ENCODE measurements around the gene ABCC1. TPM values are rescaled to one million over a fixed set of nuclear protein-coding genes. Genes with fewer than 3 reads are reported as not detected.

Gene ABCC1
- total and polyA plus RNA-seq, 2 of the 8 experiments (the other 6 are each of a cell fraction or from before 2014, with no cell fraction given) = 42.6 to 66.8 TPM

GRCh38 chr16:15925631-15926030, 23.8 kb upstream of the ABCC1 start:
- no peaks in the 10 kb centered on the region for H3K23me2 ChIP-seq (ENCODE audit: low read depth, low read length)
- no peak overlapping the region for H3K4ac ChIP-seq (replicated peaks; ENCODE audit: insufficient read length, low read depth, low read length)
- no peak overlapping the region for H2AK5ac ChIP-seq (ENCODE audit: low read depth, low read length)
- no peak overlapping the region for H4K5ac ChIP-seq (ENCODE audit: insufficient read length, low read depth, low read length)
- H3K56ac ChIP-seq (replicated peaks; ENCODE audit: insufficient read length, low read depth, low read length) = no peak overlapping the region
- WGBS, 2 experiments (ENCODE audit: extremely low coverage in 1 of 2, insufficient coverage in 1 of 2, insufficient read length in 1 of 2, insufficient replicate concordance in 2 of 2, low coverage in 1 of 2, low lambda C conversion rate in 2 of 2, missing lambda C conversion rate in 1 of 2) = 81% methylated on average over 9 of the region's 9 CpGs; no CpG with 5 or more reads in 1 of the 2 experiments
- DNase-seq (ENCODE audit: low read depth in 1 of 2, low spot score in 2 of 2) (no peak), FAIRE-seq (no peak)
- POLR2A ChIA-PET (ENCODE audit: partially characterized antibody) = interaction anchor here (1.0 to 1.6 kb wide), 2 partner anchors 27 to 37 kb away, joined by 3 to 5 read pairs; partner anchors contain the start of gene CEP20
- peak overlapping the region; percentile 96 for H2AFZ ChIP-seq (ENCODE audit: low read length)
- H4K8ac ChIP-seq (ENCODE audit: extremely low read depth, insufficient read depth, low read length) = no peak overlapping the region; the same call in 1 of the 2 replicates
- H2BK12ac ChIP-seq (ENCODE audit: low read depth, low read length) = no peak overlapping the region
- H3K79me1 ChIP-seq (ENCODE audit: low read depth, low read length) = no peaks in the 10 kb centered on the region
- no peaks in the 10 kb centered on the region for H4K20me1 ChIP-seq (replicated peaks in 1 of 2; ENCODE audit: control insufficient read depth in 1 of 2, insufficient read depth in 2 of 2, low read length in 2 of 2)
- no peak overlapping the region for H3K4me2 ChIP-seq (ENCODE audit: insufficient read depth in 1 of 2, low read depth in 2 of 2, low read length in 2 of 2)
- H2BK5ac ChIP-seq (ENCODE audit: low read depth, low read length) = no peak overlapping the region
- H3K18ac ChIP-seq (ENCODE audit: extremely low read depth, low read length) = no peak overlapping the region; the same call in 1 of the 2 replicates
- H2BK15ac ChIP-seq (ENCODE audit: low read length) = no peak overlapping the region
- H3K79me2 ChIP-seq (ENCODE audit: control insufficient read depth in 1 of 2, insufficient read depth in 2 of 2, low read length in 2 of 2) = no peaks in the 10 kb centered on the region
- H3K9ac ChIP-seq (replicated peaks in 1 of 4; ENCODE audit: extremely low read depth in 1 of 4, low read depth in 3 of 4, low read length in 3 of 4) = no peak overlapping the region; a peak in 1 of 7 replicates
- CTCF ChIA-PET (ENCODE audit: partially characterized antibody) = interaction anchor here (0.6 to 2.1 kb wide), 3 partner anchors 11 to 22 kb away, joined by 3 to 9 read pairs (median 3); no protein-coding TSS in a partner anchor
- no peak overlapping the region for H2BK120ac ChIP-seq (replicated peaks; ENCODE audit: low read depth, low read length)
- no peak overlapping the region for H2BK20ac ChIP-seq (ENCODE audit: low read length)
- H3K9me3 ChIP-seq (ENCODE audit: insufficient read depth in 2 of 2, low read depth in 1 of 2, low read length in 1 of 2) = no peaks in the 10 kb centered on the region
- H3K4me1 ChIP-seq (replicated peaks in 1 of 4; ENCODE audit: control insufficient read depth in 3 of 4, insufficient read depth in 4 of 4, low read length in 3 of 4) = no peaks in the 10 kb centered on the region; a peak in 1 of 7 replicates
- H3K23ac ChIP-seq (ENCODE audit: insufficient read length) = no peak overlapping the region
- H3K36me3 ChIP-seq (ENCODE audit: control insufficient read depth in 2 of 4, insufficient read depth in 4 of 4, low read length in 3 of 4) = no peaks in the 10 kb centered on the region
- H3K27me3 ChIP-seq (replicated peaks in 1 of 4; ENCODE audit: control insufficient read depth in 3 of 4, extremely low read depth in 1 of 4, insufficient read depth in 3 of 4, low read length in 3 of 4) = no peaks in the 10 kb centered on the region
- no peak overlapping the region for H3K14ac ChIP-seq (ENCODE audit: insufficient read length)
- H4K91ac ChIP-seq (replicated peaks; ENCODE audit: insufficient read length, low read length) = no peak overlapping the region
- no peak overlapping the region for H3K27ac ChIP-seq (ENCODE audit: low read depth, low read length)
- no peak overlapping the region; a peak in 1 of 8 replicates for H3K4me3 ChIP-seq (ENCODE audit: extremely low read depth in 1 of 4, insufficient read depth in 2 of 4, low read depth in 3 of 4, low read length in 4 of 4)
- TF ChIP-seq SP1 (IDR thresholded peaks at IDR 0.05; ENCODE audit: low read depth, low read length) (no peak), KDM5A (IDR thresholded peaks at IDR 0.05; ENCODE audit: low read length) (no peak), PHF8 (conservative IDR thresholded peaks at IDR 0.05; ENCODE audit: low read depth, low read length) (no peak), TEAD4 (IDR thresholded peaks at IDR 0.05; ENCODE audit: low read depth, low read length) (no peak)
- TF ChIP-seq, protein P1, sequence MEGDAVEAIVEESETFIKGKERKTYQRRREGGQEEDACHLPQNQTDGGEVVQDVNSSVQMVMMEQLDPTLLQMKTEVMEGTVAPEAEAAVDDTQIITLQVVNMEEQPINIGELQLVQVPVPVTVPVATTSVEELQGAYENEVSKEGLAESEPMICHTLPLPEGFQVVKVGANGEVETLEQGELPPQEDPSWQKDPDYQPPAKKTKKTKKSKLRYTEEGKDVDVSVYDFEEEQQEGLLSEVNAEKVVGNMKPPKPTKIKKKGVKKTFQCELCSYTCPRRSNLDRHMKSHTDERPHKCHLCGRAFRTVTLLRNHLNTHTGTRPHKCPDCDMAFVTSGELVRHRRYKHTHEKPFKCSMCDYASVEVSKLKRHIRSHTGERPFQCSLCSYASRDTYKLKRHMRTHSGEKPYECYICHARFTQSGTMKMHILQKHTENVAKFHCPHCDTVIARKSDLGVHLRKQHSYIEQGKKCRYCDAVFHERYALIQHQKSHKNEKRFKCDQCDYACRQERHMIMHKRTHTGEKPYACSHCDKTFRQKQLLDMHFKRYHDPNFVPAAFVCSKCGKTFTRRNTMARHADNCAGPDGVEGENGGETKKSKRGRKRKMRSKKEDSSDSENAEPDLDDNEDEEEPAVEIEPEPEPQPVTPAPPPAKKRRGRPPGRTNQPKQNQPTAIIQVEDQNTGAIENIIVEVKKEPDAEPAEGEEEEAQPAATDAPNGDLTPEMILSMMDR (IDR thresholded peaks at IDR 0.05; ENCODE audit: control extremely low read depth in 1 of 3, insufficient read depth in 1 of 3, low read depth in 1 of 3, low read length in 3 of 3) = no peak
